22Rv1 (cell line): ENCODE results near the gene KANSL1.
"Not testable (repeated sequence)": the region's sequence is repeated elsewhere in the genome, so short reads cannot be mapped to it uniquely, and the experiment has no call there.

Source experiments
- CTCF ChIP-seq: fragments of 450-650 bp; IDR thresholded peaks from 2 replicates; pipeline ENCODE4 v1.5.1; 2017; ENCODE audit warnings: mild to moderate bottlenecking
- ZFX ChIP-seq: fragments of 450-650 bp; IDR thresholded peaks from 2 replicates; pipeline ENCODE4 v1.6.1; 2017; ENCODE audit warnings: antibody characterized with exemption, borderline replicate concordance

- not testable (repeated sequence) for TF ChIP-seq CTCF, ZFX
Measured at GRCh38 chr17:46223041-46223440, 29.8 kb upstream of the KANSL1 start.
